Lower leg skin (tissue), 3 donors: ENCODE results near the gene PANK1.

Source experiments
- POLR2A ChIP-seq, 2 donors: fragments of 450-650 bp; IDR thresholded peaks; one replicate each; pipeline ENCODE4 v1.6.1; 2016 to 2017; ENCODE audit warnings: antibody characterized with exemption in 2 of 2, mild to moderate bottlenecking in 1 of 2, moderate library complexity in 1 of 2
- TF ChIP-seq, protein P1 (sequence below), 3 donors: fragments of 450-650 bp; IDR thresholded peaks; one replicate each; pipeline ENCODE4 v1.5.1; 2016; ENCODE audit warnings: antibody characterized with exemption in 3 of 3, mild to moderate bottlenecking in 3 of 3, moderate library complexity in 2 of 3

DNA sequence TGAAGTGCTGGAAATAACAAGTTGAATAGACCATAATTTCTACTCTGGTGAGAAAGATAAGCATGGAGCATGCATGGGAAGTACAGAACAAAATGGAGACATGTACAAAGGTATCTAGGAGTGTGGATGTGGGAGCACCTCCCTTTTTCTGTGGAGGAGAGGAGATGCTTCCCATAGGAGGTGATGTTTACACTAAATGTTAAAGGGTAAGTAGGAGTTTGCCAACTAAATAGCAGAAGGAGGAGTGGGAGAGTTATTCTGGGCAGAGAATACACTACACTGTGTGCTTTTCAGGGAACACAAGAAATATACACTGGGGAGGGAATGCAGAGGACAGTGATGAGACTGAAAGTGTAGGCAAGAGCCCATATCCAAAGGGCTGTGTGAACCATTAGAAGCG is 21.1 kb upstream of the PANK1 start:
- TF ChIP-seq, protein P1, sequence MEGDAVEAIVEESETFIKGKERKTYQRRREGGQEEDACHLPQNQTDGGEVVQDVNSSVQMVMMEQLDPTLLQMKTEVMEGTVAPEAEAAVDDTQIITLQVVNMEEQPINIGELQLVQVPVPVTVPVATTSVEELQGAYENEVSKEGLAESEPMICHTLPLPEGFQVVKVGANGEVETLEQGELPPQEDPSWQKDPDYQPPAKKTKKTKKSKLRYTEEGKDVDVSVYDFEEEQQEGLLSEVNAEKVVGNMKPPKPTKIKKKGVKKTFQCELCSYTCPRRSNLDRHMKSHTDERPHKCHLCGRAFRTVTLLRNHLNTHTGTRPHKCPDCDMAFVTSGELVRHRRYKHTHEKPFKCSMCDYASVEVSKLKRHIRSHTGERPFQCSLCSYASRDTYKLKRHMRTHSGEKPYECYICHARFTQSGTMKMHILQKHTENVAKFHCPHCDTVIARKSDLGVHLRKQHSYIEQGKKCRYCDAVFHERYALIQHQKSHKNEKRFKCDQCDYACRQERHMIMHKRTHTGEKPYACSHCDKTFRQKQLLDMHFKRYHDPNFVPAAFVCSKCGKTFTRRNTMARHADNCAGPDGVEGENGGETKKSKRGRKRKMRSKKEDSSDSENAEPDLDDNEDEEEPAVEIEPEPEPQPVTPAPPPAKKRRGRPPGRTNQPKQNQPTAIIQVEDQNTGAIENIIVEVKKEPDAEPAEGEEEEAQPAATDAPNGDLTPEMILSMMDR (IDR thresholded peaks at IDR 0.05): no peak
- no peak for TF ChIP-seq POLR2A (IDR thresholded peaks at IDR 0.05)
